ENCODE measurements around the gene ZNF823. TPM values are rescaled to one million over a fixed set of nuclear protein-coding genes. Genes with fewer than 3 reads are reported as not detected.

Gene ZNF823
- total and polyA plus RNA-seq, 2 donors (not counting 3 experiments of a cell fraction or from before 2014, with no cell fraction given): 1.4 to 4.4 TPM

GRCh38 chr19:11721681-11722080 lies 17.1 kb downstream of the ZNF823 start:
- DNase-seq (ENCODE audit: low read depth, low spot score) (no peak), FAIRE-seq (no peak)
- Histone ChIP-seq H2AFZ (ENCODE audit: low read depth, low read length) (no peak overlapping the region), H3K79me2 (ENCODE audit: control insufficient read depth, insufficient read depth, low read length) (no peaks in the 10 kb centered on the region), H3K9me1 (replicated peaks; ENCODE audit: control insufficient read depth, extremely low read depth, insufficient read depth, low read length) (no peaks in the 10 kb centered on the region), H3K9me3 (replicated peaks; ENCODE audit: control insufficient read depth, insufficient read depth, low read length) (peaks cover 25% of the 10 kb centered on the region), H3K4me3 (replicated peaks in 1 of 3; ENCODE audit: insufficient read depth in 1 of 3, low read depth in 1 of 3, low read length in 3 of 3) (no peak overlapping the region), H3K4me2 (ENCODE audit: insufficient read depth, low read length) (no peak overlapping the region), H3K27me3 (ENCODE audit: control insufficient read depth in 2 of 2, insufficient read depth in 2 of 2, low read length in 2 of 2) (no peaks in the 10 kb centered on the region), H3K9ac (replicated peaks; ENCODE audit: extremely low read depth, insufficient read depth, low read length) (no peak overlapping the region), H3K4me1 (ENCODE audit: control insufficient read depth, extremely low read depth, insufficient read depth, low read length) (no peaks in the 10 kb centered on the region), H3K36me3 (ENCODE audit: control insufficient read depth in 2 of 2, extremely low read depth in 1 of 2, insufficient read depth in 2 of 2, low read length in 2 of 2) (peaks cover 20 to 22% of the 10 kb centered on the region in 2 experiments), H4K20me1 (replicated peaks; ENCODE audit: control insufficient read depth, extremely low read depth, insufficient read depth, low read length) (no peaks in the 10 kb centered on the region), H3K27ac (ENCODE audit: insufficient read depth, low read depth, low read length) (no peak overlapping the region)
- ChIA-PET CTCF (no interaction called here), POLR2A (no interaction called here)
- dilution Hi-C loops (cut with MboI; ENCODE audit: extremely low pct_ligation_motif_present, low sequenced_read_pairs): no loop called here
- no peak for TF ChIP-seq CTCF (IDR thresholded peaks at IDR 0.05; ENCODE audit: extremely low read depth in 1 of 2, insufficient read depth in 1 of 2, low read depth in 1 of 2, low read length in 2 of 2)
- TF ChIP-seq POLR2A (IDR thresholded peaks at IDR 0.05; ENCODE audit: low read depth, low read length): no peak
- no peak for TF ChIP-seq JUN (IDR thresholded peaks at IDR 0.05; ENCODE audit: borderline replicate concordance, insufficient read depth, insufficient read length, low read depth)
- TF ChIP-seq, protein P1, sequence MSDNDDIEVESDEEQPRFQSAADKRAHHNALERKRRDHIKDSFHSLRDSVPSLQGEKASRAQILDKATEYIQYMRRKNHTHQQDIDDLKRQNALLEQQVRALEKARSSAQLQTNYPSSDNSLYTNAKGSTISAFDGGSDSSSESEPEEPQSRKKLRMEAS (IDR thresholded peaks at IDR 0.05; ENCODE audit: insufficient read depth, insufficient read length): no peak
- no peak for TF ChIP-seq EZH2 (IDR thresholded peaks at IDR 0.05; ENCODE audit: borderline replicate concordance, low read depth, low read length, severe bottlenecking)
- TF ChIP-seq GATA2 (IDR thresholded peaks at IDR 0.05; ENCODE audit: insufficient read depth, insufficient read length, low read depth, low read length): no peak
- TF ChIP-seq MYC (IDR thresholded peaks at IDR 0.05; ENCODE audit: low read depth, low read length): no peak
- no peak for TF ChIP-seq POLR2AphosphoS5 (IDR thresholded peaks at IDR 0.05; ENCODE audit: insufficient read depth, low read depth, low read length)
- no peak for TF ChIP-seq FOS (IDR thresholded peaks at IDR 0.05; ENCODE audit: borderline replicate concordance, insufficient read depth, low read length)
- BruUV-seq (replicated peaks): no TSS peak
- intact Hi-C loops (cut with micrococcal nuclease): no loop called here

All from endothelial cell of umbilical vein (primary cell).